HG02852 (cell line): ENCODE data around the gene NPTX1.
A peak's percentile ranks its signal among the peaks of the same experiment; 100 is the strongest.

Experiments
- ATAC-seq: cut with Tn5 transposase; IDR thresholded peaks from one replicate; pipeline ENCODE4 v1.9.1; 2021; ENCODE audit warnings: mild to moderate bottlenecking, moderate library complexity; ENCODE audit not compliant: unreplicated experiment

The NPTX1 gene

DNA sequence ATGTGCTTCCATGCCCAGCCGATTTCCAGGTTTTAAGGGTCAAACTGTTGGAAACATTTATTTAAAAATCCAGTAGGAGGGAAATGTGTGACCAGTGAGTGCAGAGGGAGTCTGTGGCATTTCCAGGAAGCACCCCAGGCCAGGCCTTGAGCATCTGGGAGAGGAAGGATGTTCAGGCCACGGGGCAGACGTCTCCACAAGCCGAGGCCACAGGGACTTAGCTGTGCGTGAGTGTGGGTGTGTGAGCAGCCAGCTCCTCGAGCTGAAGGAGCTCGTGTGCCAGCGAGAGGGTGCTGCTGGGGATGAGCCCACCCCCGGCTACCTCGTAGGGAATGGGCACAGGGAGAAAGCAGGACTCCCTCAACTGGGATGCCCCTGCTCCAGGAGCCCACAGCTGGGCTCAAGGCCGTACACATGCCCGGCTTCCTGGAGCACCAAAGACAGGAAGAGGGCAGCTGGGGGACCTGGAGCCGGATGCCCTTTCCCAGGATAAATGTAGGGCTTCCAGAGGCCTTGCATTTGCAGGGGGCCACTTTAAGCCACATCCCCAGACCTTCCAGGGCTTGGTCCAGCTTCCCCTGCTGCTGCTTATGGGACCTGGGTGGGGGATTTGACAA is 12.5 kb downstream of the NPTX1 start:
- ATAC-seq = no peak

DNA sequence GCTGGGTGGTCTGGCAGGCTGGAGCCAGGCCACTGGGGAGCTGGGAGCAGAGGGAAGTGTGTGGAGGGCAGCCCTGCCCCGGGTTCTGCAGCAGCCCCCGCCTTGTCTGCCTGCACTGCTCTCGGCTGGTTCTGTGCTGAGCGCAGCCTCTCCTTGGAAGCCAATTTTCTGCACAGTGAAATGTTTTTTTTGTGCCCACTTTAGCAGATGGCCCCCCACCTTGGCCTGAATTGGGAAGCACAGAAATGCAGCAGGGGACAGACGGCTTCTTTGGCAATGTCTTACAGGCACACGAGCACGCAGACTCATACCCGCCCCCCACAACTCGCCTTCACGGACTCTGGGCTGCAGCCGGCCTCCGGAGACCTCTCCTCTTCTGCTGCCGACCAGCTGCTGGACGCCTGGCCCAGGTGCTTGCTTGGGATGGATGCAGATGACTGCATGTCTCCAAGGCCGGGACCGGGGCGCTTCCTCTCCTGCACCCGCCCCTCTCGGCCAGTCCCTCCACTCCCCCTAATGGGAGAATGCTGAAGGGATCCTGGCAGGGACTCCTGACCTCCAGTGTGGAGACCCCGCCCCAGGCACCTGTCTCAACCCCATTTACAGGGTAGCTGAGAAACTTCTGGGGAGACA is 14.8 kb downstream of the NPTX1 start:
- no peak for ATAC-seq

DNA sequence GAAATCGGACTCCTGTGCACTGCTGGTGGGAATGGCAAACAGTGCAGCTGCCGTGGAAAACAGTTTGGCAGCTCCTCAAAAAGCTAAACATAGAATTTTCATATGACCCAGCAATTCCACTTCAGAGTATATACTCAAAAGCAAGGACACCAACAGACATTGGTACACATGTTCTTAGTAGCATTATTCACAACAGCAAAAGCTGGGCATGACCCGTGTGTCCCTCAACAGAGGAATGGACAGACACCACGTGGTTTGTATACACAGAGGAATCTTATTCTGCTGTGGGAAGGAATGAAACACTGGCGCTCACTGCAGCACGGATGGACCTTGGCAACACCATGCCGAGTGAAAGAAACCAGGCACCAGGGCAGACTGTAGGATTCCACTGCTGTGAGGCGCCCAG is 16.0 kb downstream of the NPTX1 start:
- ATAC-seq = no peak

DNA sequence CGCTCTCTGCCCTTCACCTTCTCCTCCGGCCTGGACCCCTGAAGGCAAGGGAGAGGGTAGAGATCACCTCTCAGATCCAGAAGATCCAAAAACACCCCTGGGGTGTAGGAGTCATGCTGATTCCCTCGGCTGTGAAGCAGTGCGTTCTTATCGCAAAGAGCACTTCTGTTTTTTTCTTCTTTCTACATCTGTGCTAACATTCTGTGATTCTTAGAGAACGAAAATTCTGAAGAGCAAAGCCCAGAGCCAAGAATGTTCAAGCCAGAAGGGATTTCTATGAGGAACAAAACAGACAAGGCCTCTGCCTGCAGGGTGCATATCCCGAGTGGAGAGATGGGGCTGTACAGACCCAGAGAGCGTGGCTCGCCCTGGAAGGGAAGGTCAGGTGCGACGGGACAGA is 17.2 kb downstream of the NPTX1 start:
- ATAC-seq = no peak

DNA sequence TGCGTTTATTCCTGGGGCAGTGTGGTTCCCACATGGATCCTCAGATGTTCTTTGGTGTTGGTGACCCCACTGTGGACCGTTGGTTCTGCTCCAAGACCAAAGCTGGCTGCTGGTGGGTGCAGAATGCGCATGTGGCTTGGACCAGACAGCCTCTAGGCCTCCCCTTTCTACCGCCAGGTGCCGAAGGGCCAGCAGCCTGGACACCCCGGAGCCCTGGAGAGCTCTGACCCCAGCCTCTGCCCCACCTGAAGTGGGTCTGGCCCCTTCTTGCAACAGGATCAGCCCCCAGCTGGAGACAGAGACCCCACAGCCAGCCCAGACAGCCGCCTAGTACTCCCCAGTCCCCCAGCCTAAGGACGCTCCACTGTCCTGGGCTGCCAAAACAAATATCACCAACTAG is 18.4 kb downstream of the NPTX1 start:
- no peak for ATAC-seq

DNA sequence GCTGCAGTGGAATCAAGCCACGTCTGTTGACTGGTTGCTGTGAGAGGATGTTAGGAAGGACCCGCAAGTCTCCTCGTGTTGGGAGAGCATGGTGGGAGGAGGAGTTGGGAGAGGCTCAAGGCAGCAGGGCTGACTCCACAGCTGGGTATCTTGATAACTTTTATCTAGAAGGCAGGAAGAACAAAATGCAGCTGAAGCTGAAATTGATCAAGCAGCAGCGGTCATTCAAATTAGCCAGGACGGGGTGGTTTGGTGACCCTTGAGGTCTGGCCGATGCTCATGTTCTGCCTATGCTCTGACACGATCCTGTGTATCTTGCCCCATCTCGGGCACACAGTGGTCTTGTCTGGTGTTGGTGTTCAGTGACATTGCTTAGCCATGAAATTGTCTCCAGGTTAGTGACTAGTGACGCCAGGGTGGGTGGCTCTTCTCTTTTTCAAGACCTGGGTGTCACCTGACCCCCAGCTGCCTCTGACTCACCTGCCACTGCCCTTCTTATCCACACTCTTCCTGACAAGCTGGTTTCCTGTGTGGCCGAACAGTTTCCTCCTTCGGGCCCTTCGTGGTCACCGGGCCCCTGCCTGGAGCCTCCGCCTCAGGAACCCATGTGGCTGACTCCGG is 19.1 kb downstream of the NPTX1 start:
- ATAC-seq = no peak

DNA sequence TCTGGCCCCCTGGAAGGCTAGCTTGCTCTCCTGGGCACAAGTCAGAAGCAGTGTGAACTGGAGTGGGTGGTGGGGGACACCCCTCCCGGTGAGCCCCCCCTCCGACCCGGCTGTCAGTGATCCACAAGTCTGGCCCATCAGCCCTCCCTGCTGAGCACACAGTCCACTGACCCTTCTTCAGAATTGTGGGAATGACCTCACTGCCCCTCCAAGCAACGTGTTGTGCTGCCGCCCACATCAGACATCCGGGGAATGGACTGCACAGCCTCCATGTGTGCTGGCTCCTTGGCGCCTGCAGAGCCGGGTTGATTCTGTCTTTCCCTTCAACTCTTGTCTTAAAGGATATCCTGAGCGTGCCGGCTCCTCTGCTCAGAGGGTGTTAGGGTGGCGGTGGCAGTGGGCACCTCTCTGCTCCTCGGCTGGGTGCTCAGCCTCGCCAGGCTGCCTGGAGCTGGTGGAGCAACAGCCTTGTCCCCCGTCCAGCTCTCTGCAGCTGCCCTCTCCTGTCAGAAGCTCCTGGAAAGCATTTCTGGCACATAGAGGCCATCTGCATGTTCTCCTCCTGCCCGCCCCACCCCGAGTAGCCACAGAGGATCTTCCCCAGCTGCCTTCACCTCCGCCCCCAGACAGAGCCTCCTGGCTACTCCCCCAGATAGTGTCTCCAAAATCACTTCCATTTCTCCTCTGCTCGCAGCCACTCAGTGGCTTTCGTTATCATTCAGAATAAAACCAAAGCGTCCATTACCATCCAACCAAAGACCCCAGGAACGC is 19.8 kb downstream of the NPTX1 start:
- no peak for ATAC-seq

DNA sequence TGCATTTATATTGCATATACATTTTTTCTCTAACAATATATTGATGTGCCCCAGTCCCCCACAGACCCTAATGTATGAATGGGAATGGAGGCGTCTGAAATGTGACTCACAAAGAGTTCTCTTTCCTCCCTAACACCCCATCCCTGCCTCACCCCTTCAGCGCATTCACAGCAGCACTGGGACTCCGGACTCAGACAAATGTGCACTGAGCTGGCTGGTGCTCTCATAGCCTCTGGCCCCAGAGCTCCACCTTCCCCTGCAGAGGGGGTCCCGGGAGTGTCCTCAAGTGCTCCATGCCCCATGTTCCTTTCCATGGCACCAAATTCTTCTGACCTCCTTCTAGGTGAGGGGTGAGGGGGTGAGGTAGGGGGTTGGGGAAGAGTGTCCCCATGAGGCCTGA is 20.6 kb downstream of the NPTX1 start:
- no peak for ATAC-seq

DNA sequence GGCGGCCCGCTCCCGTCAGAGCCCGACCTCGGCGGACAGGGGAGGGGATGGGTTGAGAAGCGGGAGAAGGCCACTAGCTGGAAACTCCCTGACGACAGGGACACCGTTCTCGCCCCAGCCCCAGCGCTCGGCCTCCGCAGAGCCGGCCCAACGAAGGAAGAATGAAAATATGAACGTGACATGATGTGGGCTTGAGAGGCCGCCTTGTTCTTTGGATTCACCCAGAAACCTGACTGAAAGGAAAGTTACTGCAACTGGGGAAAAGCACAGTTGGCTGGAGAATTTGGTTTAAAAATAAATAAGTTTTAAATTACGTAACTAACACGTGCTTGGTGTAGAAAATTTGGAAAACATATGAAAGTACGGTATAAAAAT is 21.1 kb downstream of the NPTX1 start:
- no peak for ATAC-seq

DNA sequence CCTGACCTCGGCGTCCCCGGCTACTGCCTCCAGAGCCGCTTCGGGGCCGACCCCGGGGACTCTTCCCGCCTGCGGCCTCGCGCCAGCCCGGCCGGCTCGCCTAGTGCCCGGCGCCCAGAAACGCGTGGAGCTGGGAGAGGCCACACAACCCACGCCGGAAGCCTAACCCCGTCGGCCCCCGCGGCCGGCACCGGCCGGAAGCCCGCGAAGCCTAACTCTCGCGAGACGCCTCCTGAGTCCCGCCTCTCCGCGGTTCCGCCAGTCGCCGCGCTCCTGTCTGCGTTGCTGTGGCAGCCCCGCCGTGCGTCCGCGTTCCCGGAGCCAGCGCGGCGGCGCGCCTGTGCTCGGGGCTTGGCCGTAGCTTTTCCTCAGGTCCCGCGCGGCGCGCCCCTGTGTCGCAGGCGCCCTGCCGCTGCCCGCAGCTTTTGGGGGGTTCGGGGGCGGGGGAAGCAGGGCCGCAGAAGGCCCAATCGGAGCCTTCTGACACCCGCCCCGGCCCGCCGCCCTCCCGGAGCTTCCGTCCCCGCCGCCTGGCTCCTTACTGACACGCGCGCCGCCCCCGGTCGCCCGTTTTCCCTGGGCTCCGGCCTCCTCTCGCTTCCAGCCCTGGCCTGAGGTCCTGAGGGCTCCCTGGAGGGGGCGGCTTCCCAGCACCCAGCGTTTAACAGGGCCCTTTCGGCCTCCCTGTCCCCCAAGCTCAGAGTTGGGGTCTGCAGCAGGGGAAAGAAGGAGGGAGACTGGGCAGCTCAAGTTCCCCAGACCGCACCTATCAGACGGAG is 21.7 kb downstream of the NPTX1 start:
- peak; percentile 85 for ATAC-seq

DNA sequence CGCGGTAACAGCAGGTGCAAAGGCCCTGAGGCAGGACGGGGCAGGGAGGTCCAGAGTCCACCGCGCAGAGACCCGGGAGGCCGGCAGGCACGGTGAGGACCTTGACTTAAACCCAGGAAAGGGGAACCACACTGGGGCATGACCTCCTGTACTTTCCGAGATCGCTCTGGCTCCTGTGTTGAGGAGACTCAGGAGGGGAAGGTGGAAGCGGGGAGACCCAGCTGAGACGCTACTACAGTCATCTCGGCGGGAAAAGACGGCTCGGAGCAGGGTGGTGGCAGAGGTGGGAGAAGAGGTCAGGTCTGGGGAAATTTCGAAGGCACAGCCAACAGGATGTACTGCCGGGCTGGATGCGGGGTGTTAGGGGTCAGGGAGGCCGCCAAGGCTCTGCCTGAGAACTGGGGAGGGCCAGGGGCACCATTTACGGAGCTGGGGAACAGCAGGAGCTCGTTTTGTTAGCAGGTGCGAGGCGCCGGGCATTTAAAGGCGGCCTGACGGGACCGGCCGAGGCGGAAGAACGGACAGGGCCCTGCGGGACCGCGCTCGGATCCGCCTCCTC is 22.3 kb downstream of the NPTX1 start:
- ATAC-seq = peak; percentile 28

DNA sequence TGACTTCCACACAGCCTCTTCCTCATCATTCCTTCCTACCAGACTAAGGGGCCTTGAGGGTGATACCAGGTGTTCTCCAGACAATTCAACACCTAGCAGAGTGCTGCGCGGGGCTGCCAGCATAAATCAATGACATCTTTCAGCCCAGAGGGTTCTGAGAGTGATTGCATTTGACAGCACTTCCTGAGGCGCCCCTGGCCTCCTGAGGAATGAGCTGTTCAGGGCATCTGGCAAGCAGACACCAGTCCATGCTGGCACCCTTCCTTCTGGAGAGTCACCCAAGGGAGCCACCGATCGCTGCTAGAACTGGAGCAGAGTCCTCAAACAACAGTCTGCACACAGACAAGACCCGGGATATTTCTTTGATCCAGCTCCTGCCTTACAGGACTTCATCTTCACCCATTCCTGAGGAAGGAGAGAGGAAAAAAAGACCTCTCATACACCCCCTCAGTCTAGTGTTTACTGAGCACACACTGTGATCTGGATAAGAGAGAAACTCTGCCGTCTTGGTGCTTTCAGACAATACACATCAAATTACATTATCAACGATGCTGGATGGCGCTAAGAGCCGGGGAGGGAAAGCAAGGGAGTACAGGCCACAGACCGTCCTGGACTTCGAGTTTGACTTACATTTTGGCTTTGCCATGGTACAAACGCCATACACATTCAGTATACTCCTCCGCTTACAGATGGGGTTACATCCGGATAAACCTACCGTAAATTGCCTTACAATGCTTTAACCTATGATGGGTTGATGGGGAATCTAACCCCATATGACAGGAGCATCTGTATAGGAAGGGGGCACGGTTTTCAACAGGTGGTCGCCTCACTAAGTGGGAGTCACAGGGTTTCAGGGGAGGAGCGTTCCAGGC is 23.0 kb downstream of the NPTX1 start:
- ATAC-seq = no peak

DNA sequence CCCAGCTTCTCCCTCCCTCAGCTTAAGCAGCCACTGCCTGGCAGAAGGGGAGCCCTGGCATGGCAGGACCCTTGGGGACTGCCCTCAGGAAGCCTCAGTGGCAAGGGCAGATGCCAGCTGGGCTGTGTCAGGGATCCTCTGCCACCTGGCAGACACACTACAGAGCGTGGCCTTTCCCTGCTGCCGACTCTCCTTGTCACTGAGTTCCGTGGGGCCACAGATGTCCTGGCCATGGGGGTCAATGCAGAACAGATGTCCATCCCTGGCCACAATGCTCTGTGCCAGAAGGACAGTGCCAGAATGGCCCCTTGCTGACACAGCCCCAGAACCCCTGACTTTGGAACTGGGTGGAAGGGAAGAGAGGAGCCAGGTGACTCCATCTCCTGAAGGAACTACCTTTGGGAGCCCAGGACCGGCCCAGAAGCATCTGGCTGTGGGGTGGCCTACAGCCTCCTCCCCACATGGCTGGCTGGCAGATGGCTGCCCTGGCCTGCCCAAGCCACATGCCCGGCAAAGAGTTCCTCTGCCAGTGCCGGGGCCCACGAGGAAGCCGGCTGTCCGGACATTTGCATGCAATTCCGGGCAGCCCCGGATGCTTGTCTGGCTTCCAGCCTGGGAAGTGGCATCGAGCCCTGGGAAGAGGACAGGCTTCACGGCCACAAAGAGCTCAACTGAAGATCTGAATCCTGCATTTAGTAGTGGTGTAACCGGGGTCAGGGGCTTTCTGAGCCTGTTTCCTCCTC is 24.1 kb downstream of the NPTX1 start:
- no peak for ATAC-seq

DNA sequence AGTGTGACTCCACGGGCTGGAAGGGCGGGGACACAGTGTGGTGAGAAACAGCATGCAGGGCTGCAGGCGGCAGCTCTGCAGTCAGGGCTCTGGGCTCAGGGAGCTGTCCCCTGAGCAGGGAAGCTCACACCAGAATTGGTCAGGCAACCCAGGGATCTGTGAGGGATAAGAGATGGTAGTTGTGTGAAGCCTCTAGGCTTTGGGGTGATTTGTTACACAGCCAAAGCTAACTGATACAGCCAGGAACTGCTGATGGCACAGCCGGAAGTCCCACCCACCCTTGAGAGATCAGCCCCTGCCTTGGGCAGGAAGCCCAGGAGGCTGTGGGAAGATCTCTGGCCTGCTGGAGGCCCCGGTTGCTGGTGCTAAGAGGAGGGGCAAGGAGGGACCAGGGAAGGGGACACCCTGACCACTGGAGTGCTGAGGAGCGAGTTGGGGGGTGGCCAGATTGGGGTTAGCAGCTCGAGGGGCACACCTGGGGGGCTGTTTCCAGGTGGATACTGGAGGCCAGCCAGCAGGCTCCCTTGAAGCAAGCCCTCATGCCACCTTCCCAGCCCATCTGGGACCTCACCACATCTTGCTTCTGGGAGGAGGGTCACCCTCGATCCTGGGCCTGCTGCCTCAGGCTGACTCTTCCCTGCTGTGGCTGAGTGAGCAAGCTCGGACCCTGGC is 25.2 kb downstream of the NPTX1 start:
- no peak for ATAC-seq

DNA sequence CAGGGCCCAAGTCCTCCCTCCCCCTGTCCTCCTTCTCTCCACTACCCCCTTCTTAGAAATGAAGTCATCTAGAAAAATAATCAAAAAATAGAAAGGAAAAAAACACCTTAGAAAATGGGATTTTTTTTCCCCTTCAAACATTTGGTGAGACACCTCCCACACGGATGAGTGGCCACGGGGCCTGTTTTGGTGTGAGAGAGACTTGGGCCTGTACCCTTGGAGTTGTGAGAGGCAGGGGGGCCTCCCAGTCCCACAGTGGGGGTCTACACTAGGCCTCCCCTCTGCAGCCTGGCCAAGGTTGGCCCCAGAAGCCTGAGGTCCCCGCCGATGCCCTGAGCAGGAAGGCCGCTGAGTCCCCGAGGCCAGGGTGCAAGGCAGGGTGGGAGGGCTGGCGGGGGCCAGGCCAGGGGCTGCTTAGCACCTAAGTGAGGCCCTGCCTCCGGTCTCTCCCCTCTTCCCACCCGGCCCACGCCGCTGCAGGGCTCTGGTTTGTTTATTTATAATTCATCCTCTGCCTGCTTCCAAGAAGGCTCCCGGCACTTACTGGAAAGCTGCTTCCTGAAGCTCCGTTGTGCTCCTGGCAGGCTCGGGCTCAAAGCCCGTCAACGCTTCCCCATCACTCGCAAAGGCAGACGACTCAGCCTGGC is 26.4 kb downstream of the NPTX1 start:
- ATAC-seq = no peak

DNA sequence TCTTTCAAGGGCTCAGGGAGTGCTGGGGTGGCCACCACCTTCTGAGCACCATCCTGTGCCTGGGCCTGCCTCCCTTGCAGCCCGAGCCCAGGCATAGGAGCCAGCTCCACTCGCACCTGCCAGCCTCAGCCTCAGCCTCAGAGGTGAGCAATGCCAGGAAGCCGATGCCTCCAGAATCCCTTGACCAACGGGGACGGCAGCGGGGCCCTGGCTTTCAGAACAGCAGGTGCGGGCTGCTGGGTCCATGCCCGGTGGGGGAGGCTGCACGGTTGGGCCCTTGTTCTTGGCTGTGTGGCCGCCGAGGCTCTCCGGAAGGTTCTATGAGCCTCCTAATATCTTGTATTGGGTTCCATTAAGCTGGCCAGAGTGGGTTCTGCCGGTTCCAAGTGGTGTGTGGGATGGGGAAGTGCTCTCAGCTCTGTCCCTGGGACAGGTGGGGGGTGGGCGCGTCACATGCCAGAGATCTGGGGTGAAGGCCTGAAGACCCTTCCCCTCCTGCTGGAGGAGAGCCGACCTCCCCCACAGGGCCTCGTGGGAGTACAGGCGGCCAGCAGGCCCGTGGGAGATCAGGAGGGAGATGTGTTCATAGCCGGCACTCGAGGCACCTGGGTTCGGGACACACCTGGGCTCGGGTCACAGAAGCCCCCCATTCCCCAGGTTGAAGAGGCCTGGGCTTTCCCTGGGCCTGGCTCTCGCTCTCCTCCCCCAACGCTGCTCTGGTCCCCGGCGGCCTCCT is 27.0 kb downstream of the NPTX1 start:
- ATAC-seq = no peak

DNA sequence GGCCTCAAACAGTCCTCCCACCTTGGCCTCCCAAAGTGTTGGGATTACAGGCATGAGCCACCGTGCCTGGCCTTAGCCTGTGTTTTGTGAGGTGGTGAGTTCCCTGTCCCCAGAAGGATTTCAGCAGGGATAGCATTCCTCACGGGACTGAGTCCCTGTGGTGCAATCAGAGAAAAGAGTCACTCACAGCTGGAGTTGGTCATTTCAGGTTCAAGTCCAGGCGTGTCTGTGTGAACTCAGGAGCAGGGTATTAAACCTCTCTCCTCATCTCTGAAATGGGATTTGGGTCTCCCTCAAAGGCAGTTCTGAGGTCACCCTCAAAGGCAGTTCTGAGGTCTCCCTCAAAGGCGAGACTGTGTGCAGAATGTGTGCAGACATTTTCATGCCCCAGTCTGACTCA is 28.6 kb downstream of the NPTX1 start:
- no peak for ATAC-seq
